Endothelial cell of umbilical vein (primary cell): ENCODE results near the gene NME7.

Experiments
- FOS ChIP-seq: IDR thresholded peaks from 2 replicates; pipeline ENCODE4 v1.6.1; 2011; ENCODE audit warnings: mild to moderate bottlenecking, low read length, moderate library complexity, borderline replicate concordance; ENCODE audit not compliant: insufficient read depth
- JUN ChIP-seq: IDR thresholded peaks from 2 replicates; pipeline ENCODE4 v1.6.1; 2011; ENCODE audit warnings: borderline replicate concordance, low read depth; ENCODE audit not compliant: insufficient read length, insufficient read depth
- POLR2A ChIP-seq: IDR thresholded peaks from 2 replicates; pipeline ENCODE4 v1.6.1; 2012; ENCODE audit warnings: low read depth, mild to moderate bottlenecking, control low read depth, low read length
- POLR2AphosphoS5 ChIP-seq: IDR thresholded peaks from 2 replicates; pipeline ENCODE4 v1.6.1; 2012; ENCODE audit warnings: low read depth, mild to moderate bottlenecking, control low read depth, low read length, moderate library complexity; ENCODE audit not compliant: insufficient read depth
- TF ChIP-seq, protein P1 (sequence below): IDR thresholded peaks from 2 replicates; pipeline ENCODE4 v1.6.1; 2011; ENCODE audit not compliant: insufficient read depth, insufficient read length
- TF ChIP-seq, protein P2 (sequence below), 2 donors: IDR thresholded peaks; 1 replicate in 1 of 2; 2 replicates in 1 of 2; pipeline ENCODE4 v1.5.1; 2011; ENCODE audit warnings: low read length in 2 of 2, mild to moderate bottlenecking in 2 of 2, moderate library complexity in 2 of 2, control low read depth in 1 of 2, inconsistent platforms in 1 of 2, low read depth in 1 of 2; ENCODE audit not compliant: insufficient read depth in 1 of 2; ENCODE audit errors: extremely low read depth in 1 of 2

DNA sequence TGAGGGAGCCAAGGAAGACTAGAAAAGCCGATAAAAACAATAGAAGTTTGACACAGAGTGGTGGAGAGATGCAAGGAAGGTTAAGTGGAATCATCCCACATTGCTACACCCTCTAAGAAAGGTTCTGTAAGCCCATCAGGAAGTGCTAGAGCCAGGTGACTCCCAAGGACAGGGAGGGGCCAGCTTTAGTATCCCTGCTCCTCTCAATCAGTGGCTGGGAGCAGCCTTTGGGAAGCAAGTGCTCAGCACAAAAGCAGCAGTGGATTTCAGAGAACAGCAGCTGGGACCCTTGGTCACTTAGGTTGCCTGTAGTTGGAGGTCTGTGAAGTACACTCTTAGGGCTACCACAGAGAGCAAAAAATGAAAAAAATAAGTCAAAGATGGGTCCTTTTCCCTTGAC, 42.5 kb downstream of the NME7 start:
- TF ChIP-seq JUN (no peak), POLR2A (no peak), FOS (no peak), POLR2AphosphoS5 (no peak)
- TF ChIP-seq, protein P1, sequence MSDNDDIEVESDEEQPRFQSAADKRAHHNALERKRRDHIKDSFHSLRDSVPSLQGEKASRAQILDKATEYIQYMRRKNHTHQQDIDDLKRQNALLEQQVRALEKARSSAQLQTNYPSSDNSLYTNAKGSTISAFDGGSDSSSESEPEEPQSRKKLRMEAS: no peak
- TF ChIP-seq, protein P2, sequence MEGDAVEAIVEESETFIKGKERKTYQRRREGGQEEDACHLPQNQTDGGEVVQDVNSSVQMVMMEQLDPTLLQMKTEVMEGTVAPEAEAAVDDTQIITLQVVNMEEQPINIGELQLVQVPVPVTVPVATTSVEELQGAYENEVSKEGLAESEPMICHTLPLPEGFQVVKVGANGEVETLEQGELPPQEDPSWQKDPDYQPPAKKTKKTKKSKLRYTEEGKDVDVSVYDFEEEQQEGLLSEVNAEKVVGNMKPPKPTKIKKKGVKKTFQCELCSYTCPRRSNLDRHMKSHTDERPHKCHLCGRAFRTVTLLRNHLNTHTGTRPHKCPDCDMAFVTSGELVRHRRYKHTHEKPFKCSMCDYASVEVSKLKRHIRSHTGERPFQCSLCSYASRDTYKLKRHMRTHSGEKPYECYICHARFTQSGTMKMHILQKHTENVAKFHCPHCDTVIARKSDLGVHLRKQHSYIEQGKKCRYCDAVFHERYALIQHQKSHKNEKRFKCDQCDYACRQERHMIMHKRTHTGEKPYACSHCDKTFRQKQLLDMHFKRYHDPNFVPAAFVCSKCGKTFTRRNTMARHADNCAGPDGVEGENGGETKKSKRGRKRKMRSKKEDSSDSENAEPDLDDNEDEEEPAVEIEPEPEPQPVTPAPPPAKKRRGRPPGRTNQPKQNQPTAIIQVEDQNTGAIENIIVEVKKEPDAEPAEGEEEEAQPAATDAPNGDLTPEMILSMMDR (IDR thresholded peaks at IDR 0.05; ENCODE audit: extremely low read depth in 1 of 2, insufficient read depth in 1 of 2, low read depth in 1 of 2, low read length in 2 of 2): no peak
